PC-9 (cell line): ENCODE results near the gene ZNF268.

Source experiments
- CTCF ChIP-seq: fragments of 200-600 bp; sonication (generic); conservative IDR thresholded peaks from 2 replicates; pipeline ENCODE4 v1.6.1; 2017; ENCODE audit warnings: mixed run types, antibody characterized with exemption, mild to moderate bottlenecking, moderate library complexity
- EZH2 ChIP-seq: fragments of 200-600 bp; sonication (generic); IDR thresholded peaks from 2 replicates; pipeline ENCODE4 v1.8.0; 2017; ENCODE audit warnings: antibody characterized with exemption, low read depth

- TF ChIP-seq CTCF: no peak
- TF ChIP-seq EZH2: no peak
Observed at GRCh38 chr12:133206390-133206789, 25.1 kb downstream of the ZNF268 start.
